ENCODE data around the gene AMOTL2.

AMOTL2 gene

DNA sequence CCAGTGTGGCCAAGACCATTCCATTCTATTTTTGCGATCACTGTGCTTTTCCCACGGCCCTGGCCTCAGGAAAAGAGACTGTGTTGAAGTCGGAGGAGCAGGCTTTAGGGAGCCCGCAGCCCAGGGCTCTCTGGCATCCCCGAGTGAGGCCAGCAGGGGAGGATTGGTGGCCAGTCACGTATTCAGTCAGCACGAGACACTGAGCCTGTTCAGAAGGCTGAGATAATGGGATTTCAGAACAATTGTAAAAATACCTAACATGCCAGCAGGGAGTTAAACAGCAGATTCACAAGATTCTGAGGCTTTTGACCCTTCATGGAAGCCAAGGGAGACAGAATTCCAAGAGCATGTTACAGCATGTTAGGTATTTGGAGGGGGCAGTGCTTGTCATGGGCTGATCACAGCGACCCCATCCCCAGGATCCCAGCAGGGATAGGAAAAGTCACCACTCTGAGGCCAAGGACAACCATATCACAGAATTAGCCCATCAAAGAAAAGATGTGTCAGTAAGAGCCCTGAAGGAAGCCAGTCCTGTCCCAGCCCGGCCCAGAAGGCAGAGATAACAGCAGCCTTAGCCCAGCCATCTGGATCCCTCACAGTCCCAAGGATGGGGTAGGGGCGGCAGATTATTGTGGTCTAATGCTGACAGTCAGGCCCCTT, 40.6 kb downstream of the AMOTL2 start:
- DNase-seq (ENCODE audit: low read depth), result no peak

DNA sequence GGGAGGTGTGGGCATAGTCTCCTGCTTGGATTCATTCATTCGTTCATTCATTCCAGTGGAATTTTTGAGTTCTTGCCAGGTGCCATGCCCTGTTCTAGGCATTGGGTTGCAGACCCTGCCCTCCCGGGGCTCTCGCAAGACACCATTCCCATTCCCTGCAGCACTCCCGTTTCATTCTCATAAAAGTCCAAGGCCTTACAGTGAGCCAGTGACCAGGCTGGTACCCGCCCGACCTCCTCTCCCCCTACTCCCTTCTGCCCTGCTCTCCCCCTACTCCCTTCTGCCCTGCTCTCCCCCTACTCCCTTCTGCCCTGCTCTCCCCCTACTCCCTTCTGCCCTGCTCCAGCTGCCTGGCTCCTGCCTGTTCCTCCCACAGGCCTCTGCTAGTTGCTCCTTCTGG, 41.9 kb downstream of the AMOTL2 start:
- no peak for DNase-seq (ENCODE audit: low read depth)

DNA sequence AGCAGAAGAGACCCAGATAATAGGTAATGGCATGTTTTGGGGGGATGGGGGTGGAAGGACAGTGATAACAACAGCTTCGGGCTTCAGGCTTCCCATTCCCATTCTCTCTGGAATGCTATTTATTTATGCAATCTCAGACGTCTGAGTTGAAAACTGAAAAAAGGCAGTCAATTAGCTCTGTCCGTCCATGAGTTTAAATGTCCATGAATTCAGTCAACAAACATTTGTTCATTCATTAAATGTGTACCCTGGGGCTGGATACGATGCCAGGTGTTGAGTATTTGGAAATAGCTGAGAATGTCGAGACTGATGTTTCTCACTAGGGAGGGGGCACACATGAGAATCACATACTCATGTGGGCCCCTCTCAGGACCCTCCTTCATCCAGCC, 42.4 kb downstream of the AMOTL2 start:
- no peak for DNase-seq (ENCODE audit: low read depth)

DNA sequence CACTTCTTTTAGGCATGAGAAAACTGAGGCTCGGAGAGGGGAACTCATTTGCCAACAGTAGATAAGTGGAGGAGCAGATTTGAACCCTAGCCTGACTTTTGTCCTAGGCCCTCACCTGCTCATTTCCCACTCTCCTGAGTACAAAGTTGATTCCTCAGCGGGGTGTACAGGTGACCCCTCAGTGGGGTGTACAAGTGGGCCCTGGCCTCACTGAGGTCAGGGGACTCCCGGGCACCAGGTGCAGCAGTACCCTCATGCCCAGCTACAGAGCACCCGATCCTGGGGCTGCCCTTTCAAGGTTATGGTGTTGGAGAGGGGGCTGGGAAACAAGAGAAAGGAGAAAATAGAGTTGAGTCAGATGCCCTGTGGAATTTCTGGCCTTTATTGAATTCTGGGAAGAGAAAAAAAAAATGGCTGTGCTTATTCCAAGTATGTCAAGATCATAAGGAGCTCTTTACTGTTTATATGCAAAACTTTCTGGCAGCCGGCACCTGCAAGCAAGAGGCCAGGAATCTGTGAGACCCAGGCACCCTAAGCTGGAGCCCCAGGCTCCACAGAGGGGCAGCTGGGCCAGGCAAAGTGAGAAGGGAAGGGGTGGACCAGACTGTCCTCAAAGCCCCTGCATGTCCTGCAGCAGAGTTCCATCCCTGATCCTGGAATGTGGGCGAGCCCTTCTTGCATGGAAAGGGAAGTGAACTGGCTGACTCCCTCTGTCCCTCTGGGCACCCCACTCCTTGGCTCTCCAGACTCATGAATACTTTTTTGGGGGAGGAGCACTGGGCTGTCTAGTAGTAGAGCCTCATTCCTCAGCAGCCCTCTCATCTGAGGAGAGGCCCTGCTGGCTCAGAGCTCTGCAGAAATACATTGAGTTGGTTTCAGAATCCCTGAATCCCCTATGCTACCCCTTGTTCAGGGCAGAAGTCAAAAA, 43.1 kb downstream of the AMOTL2 start:
- DNase-seq (ENCODE audit: low read depth), result no peak

GRCh38 chr3:134328846-134329245, 45.4 kb downstream of the AMOTL2 start:
- DNase-seq (ENCODE audit: low read depth), result no peak

DNA sequence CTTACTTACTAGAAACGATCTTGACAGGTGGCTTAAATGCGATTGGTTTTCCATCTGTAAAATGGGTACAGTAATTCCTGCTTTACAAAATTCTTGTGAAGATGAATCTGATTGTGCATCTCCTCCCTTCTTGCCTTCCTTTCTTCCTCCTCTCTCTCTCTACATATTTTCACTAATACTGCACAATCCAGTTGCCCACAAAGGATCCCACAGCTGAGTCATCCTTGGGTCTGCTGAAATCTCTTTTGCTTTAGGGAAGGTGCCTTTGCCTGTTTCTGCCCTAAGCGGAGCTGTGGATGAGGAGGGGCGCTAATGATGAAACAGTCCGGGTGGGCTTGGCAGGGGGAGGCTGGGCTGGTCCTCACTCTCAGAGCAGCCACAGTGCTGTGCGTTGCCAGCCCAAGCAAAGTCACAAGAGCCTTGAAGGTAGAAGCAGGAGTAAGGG, 46.1 kb downstream of the AMOTL2 start:
- DNase-seq (ENCODE audit: low read depth), result no peak

GRCh38 chr3:134327594-134327975, 46.7 kb downstream of the AMOTL2 start:
- no peak for DNase-seq (ENCODE audit: low read depth)

DNA sequence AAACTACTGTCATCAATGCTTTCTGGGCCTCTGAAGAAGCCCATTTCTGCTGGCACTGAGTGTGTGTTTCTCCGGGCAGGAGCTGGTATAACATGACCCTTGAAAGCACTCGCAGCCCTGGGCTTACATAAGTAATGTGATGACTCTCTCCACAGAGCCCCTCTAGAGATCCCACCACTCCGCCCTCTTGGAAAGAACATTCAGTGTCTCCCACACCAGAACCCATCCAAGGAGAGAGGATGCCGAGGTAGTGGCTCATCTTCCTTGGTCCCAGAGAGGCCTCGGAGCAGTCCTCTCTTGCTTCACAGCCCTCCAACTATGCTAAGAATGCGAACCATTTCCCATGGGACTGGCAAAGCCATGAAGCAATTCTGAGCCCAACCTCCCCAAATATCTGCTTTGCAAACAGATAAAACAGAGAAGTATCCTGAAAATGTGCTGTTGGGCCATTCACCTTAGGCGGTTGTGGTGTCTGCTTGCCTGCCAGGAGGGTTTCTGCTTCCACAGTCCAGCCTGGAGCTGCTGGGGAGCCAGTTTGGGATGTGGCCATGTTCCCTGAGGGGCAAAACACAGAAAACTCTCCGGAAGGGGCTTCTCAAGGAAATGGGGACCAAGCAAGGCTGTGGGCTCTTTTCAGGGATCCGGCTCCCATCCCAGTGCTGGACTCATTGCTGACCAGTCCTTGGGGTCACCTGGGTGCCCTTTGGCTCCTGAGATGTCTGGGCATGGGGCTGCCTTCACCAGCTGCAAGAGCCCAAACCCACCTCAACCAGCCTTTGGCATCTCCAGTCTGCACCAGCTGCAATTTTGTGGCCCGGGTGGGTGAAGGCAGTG, 47.3 kb downstream of the AMOTL2 start:
- DNase-seq (ENCODE audit: low read depth), result no peak

DNA sequence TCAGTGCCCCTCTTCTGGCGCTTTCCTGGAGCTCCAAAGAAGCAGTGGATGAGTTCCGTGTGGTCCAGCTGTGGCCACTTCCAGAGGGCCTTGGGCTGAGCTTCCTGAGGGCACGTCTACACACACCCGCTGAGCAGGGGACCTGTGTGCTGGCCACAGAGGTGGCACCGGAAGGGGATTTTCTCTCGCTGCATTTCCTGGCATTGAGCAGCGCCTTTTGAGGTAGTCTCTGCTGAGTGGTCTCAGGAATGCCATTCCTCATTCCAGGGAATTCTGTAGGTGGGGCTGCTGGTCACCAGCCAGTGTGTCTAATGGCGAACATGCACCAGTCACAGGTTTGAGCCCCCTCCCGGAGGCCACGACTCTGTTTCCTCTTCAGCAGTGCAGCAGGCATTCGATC, 48.1 kb downstream of the AMOTL2 start:
- DNase-seq (ENCODE audit: low read depth), result no peak

- no peak for DNase-seq (ENCODE audit: low read depth)
Measured at GRCh38 chr3:134325706-134326105, 48.5 kb downstream of the AMOTL2 start.

DNA sequence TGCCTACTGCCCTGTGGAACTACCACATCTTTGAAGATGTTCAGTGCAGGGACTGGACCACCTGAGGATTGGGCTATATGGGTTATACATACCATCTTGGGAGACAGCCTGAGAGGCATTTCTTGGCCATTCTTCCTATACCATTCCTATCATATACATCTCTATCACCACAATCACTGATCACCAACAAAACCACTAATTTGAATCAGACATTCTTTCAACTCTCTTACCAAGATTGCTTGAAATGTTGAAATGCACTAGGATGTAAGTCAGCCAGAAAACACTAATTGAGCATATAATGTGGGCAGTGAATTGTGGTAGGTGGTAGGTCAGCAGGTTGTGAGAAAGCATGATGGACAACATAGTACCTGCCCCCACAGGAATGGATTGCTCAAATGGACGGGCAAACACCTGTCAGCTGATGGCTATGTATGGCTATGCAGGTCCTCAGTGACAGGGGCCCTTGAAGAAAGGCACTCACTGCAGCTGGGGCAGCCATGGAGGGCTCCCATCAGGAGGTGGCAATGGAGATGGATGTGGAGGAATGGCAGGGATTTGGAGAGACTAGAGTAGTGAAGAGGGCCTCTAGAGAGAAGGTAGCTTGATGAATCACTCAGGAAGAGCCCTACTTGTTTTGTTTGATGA, 49.1 kb downstream of the AMOTL2 start:
- no peak for DNase-seq (ENCODE audit: low read depth)

- no peak for DNase-seq (ENCODE audit: low read depth)
Measured at GRCh38 chr3:134323966-134324962, 50.0 kb downstream of the AMOTL2 start.

GRCh38 chr3:134322286-134322685, 52.0 kb downstream of the AMOTL2 start:
- no peak for DNase-seq (ENCODE audit: low read depth)

DNA sequence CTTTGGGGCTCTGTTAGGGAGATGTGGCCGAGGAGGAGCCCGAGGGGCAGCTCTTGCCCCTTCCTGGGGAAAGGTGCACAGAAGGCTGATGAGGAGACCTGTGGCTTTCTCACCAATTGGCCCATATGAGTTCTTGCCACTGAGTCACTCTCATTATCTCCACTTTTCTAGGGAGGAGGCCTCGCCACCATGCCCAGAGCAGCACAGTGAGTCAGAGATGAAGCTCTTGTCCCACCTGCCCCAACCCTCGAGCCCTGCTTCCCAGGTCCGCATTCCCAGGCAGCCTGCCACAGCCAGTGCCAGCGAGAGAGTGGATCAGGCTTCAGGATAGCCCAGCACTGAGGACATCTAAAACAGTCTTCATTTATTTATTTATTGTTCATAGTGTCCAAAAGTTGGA, 53.5 kb downstream of the AMOTL2 start:
- DNase-seq (ENCODE audit: low read depth), result no peak

DNA sequence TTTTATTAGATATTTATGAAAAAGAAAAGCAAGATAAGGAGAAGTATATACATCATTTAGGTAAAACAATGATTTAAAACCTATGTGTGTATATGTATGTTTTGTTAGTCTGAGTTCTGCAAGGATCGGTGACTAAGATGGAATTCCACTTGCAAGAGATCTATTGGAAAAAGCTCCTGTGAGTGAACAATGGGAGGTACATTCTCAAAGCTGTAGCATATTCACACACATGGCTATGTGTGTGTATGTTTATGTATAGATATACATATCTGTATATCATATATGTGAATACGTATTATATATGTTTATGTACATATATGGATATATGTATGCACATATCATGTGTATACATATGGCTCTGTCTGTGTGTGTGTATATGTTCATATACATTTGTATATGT, 54.3 kb downstream of the AMOTL2 start:
- DNase-seq (ENCODE audit: low read depth), result no peak

GRCh38 chr3:134318166-134318565, 56.1 kb downstream of the AMOTL2 start:
- DNase-seq (ENCODE audit: low read depth), result no peak

- no peak for DNase-seq (ENCODE audit: low read depth)
Measured at GRCh38 chr3:134317106-134317947, 56.9 kb downstream of the AMOTL2 start.

DNA sequence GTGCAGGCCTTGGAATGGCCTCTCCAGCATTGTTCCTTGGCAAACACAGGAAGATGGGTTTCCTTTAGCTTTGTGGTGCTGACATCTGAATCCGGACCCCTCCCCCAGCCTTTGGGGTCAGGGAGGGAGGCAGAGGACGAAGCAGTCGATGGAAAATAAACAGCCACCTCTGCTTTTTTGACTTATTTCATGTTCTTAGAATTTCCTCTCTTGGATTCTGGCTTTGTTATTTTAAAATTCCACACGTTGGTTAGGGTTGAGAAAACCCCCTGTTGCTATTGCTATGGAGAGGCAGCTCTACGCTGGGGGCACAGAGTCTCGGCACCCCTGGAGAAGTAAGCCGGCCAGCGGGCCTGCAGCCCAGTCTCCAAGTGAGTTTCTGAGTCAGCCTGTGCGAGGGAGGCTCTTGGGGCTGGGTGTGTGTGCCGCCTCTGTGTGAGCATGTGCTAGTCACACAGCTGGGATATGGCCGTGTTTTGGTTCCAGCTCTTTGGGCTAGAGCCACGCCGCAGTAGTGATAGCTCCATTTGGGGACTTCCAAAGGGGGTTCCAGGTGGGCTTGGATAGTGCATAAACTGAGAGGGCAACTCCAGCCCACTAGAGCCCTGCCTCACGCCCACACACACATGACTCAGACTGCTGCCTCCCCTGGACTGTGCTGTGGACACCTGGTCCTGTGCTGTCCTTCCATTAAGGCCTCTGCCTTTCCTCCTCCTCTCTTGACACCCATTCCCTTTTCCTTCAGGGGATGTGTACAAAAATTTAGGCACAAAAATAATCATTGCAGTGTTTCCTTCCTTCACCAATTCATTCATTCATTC, 58.8 kb downstream of the AMOTL2 start:
- DNase-seq (ENCODE audit: low read depth), result no peak
